ENCODE results near the gene DSCAML1. TPM values are rescaled to one million over a fixed set of nuclear protein-coding genes. Genes with fewer than 3 reads are reported as not detected.

The DSCAML1 gene
- total and polyA plus RNA-seq, 2 of the 8 experiments (the other 6 are each of a cell fraction or from before 2014, with no cell fraction given), result 0.19 to 0.24 TPM

DNA sequence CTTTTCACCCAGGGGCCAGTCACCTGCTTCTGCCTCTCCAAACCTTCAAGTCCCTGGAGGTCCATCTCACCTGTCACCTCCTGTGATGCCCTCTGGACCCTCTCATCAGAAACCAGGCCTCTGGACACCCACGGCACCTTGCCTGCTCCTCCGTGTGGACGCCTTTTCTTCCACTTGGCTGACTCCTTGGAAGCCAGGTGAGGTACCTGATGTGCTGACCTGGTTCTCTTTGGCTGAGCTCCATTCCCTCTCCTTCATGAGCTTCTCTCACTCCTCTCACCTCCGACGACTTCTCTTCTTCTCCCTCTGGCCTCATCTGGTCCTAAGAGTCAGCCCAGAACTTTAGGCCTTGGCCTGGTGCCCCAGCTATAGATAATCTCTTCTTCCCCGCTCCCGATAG lies 370.1 kb downstream of the DSCAML1 start:
- TF ChIP-seq POLR2AphosphoS5 (IDR thresholded peaks at IDR 0.05; ENCODE audit: low read depth, low read length) (no peak), EP300 (IDR thresholded peaks at IDR 0.05; ENCODE audit: borderline replicate concordance in 1 of 2, low read depth in 2 of 2, low read length in 2 of 2) (no peak), RXRA (IDR thresholded peaks at IDR 0.05; ENCODE audit: insufficient read depth, low read depth, low read length) (no peak), SAP30 (IDR thresholded peaks at IDR 0.05; ENCODE audit: insufficient read depth, insufficient replicate concordance, low read length) (no peak), EZH2 (IDR thresholded peaks at IDR 0.05; ENCODE audit: low read depth, low read length, severe bottlenecking) (no peak), CBX5 (IDR thresholded peaks at IDR 0.05; ENCODE audit: low read depth, low read length) (no peak), SP1 (IDR thresholded peaks at IDR 0.05; ENCODE audit: low read depth, low read length) (no peak), TAF7 (optimal IDR thresholded peaks at IDR 0.05; ENCODE audit: borderline replicate concordance, low read depth, low read length) (no peak)
- Histone ChIP-seq H3K4me1 (replicated peaks in 1 of 4; ENCODE audit: control insufficient read depth in 3 of 4, insufficient read depth in 4 of 4, low read length in 3 of 4) (peaks cover 0 to 7% (median 4%) of the 10 kb centered on the region in 4 experiments; a peak in 6 of 7 replicates), H3K4ac (replicated peaks; ENCODE audit: insufficient read length, low read depth, low read length) (no peak overlapping the region), H2BK120ac (replicated peaks; ENCODE audit: low read depth, low read length) (no peak overlapping the region), H3K9ac (replicated peaks in 1 of 4; ENCODE audit: extremely low read depth in 1 of 4, low read depth in 3 of 4, low read length in 3 of 4) (no peak overlapping the region; a peak in 1 of 7 replicates), H4K20me1 (replicated peaks in 1 of 2; ENCODE audit: control insufficient read depth in 1 of 2, insufficient read depth in 2 of 2, low read length in 2 of 2) (no peaks in the 10 kb centered on the region), H3K4me2 (ENCODE audit: insufficient read depth in 1 of 2, low read depth in 2 of 2, low read length in 2 of 2) (no peak overlapping the region), H3K18ac (ENCODE audit: extremely low read depth, low read length) (no peak overlapping the region; the same call in 1 of the 2 replicates), H3K56ac (replicated peaks; ENCODE audit: insufficient read length, low read depth, low read length) (no peak overlapping the region), H3K23ac (ENCODE audit: insufficient read length) (no peak overlapping the region), H4K91ac (replicated peaks; ENCODE audit: insufficient read length, low read length) (no peak overlapping the region), H3K36me3 (ENCODE audit: control insufficient read depth in 2 of 4, insufficient read depth in 4 of 4, low read length in 3 of 4) (no peaks in the 10 kb centered on the region), H2BK15ac (ENCODE audit: low read length) (no peak overlapping the region), H3K27ac (ENCODE audit: low read depth, low read length) (no peak overlapping the region), H3K79me2 (ENCODE audit: control insufficient read depth in 1 of 2, insufficient read depth in 2 of 2, low read length in 2 of 2) (no peaks in the 10 kb centered on the region), H4K8ac (ENCODE audit: extremely low read depth, insufficient read depth, low read length) (no peak overlapping the region), H3K14ac (ENCODE audit: insufficient read length) (no peak overlapping the region), H3K9me3 (ENCODE audit: insufficient read depth in 2 of 2, low read depth in 1 of 2, low read length in 1 of 2) (no peaks in the 10 kb centered on the region), H3K4me3 (ENCODE audit: extremely low read depth in 1 of 4, insufficient read depth in 2 of 4, low read depth in 3 of 4, low read length in 4 of 4) (no peak overlapping the region), H3K79me1 (ENCODE audit: low read depth, low read length) (no peaks in the 10 kb centered on the region), H2BK5ac (ENCODE audit: low read depth, low read length) (no peak overlapping the region), H3K23me2 (ENCODE audit: low read depth, low read length) (no peaks in the 10 kb centered on the region), H2AFZ (ENCODE audit: low read length) (no peak overlapping the region), H2BK12ac (ENCODE audit: low read depth, low read length) (no peak overlapping the region), H3K27me3 (replicated peaks in 1 of 4; ENCODE audit: control insufficient read depth in 3 of 4, extremely low read depth in 1 of 4, insufficient read depth in 3 of 4, low read length in 3 of 4) (no peaks in the 10 kb centered on the region; a peak in 1 of 7 replicates), H2AK5ac (ENCODE audit: low read depth, low read length) (no peak overlapping the region), H2BK20ac (ENCODE audit: low read length) (no peak overlapping the region), H4K5ac (ENCODE audit: insufficient read length, low read depth, low read length) (no peak overlapping the region)
- POLR2A ChIA-PET (ENCODE audit: partially characterized antibody), result interaction anchor here (1.8 kb wide), 1 partner anchor 10 kb away, joined by 4 read pairs; no protein-coding TSS in a partner anchor
- DNase-seq (ENCODE audit: low read depth in 1 of 2, low spot score in 2 of 2) (no peak), FAIRE-seq (no peak)
- CTCF ChIA-PET (ENCODE audit: partially characterized antibody), result interaction anchor here (0.9 to 10.9 kb wide), 68 partner anchors 9 to 520 kb away, joined by 3 to 142 read pairs (median 7); partner anchors contain the start of gene FXYD2
- WGBS, 2 experiments (ENCODE audit: extremely low coverage in 1 of 2, insufficient coverage in 1 of 2, insufficient read length in 1 of 2, insufficient replicate concordance in 2 of 2, low coverage in 1 of 2, low lambda C conversion rate in 2 of 2, missing lambda C conversion rate in 1 of 2), result 88% methylated on average over 7 of the region's 7 CpGs; no CpG with 5 or more reads in 1 of the 2 experiments

Data from H1 (cell line).